PFSK-1 (cell line): Measurements from ENCODE around the gene MEGF9.

Experiments
- FOXP2 ChIP-seq: optimal IDR thresholded peaks from 2 replicates; pipeline ENCODE3; 2011; ENCODE audit warnings: borderline replicate concordance, control low read depth, inconsistent platforms; ENCODE audit not compliant: insufficient read depth; ENCODE audit errors: extremely low read length, extremely low read depth
- POLR2AphosphoS5 ChIP-seq: IDR thresholded peaks from 2 replicates; pipeline ENCODE4 v1.6.1; 2012; ENCODE audit warnings: low read depth, mild to moderate bottlenecking, control low read depth, low read length, moderate library complexity
- REST ChIP-seq, 2 experiments: IDR thresholded peaks; 2 replicates each; pipeline versions ENCODE4 v1.6.1 to v1.8.0; 2011 to 2012; ENCODE audit warnings: low read depth in 2 of 2, low read length in 2 of 2, control low read depth in 1 of 2, inconsistent platforms in 1 of 2, mild to moderate bottlenecking in 1 of 2, moderate library complexity in 1 of 2; ENCODE audit not compliant: insufficient read depth in 1 of 2
- SIN3A ChIP-seq: IDR thresholded peaks from 2 replicates; pipeline ENCODE4 v1.6.1; 2012; ENCODE audit warnings: mild to moderate bottlenecking, low read length, moderate library complexity, borderline replicate concordance; ENCODE audit not compliant: insufficient read depth
- TAF1 ChIP-seq: IDR thresholded peaks from 2 replicates; pipeline ENCODE4 v1.6.1; 2012; ENCODE audit warnings: low read length, control low read depth, borderline replicate concordance; ENCODE audit not compliant: insufficient read depth

The MEGF9 gene

GRCh38 chr9:120715389-120715924 is 1.2 kb upstream of the MEGF9 start:
- TF ChIP-seq SIN3A (no peak), FOXP2 (peak; percentile 18), POLR2AphosphoS5 (no peak), REST (IDR thresholded peaks at IDR 0.05; ENCODE audit: insufficient read depth in 1 of 2, low read depth in 2 of 2, low read length in 2 of 2) (no peak)

DNA sequence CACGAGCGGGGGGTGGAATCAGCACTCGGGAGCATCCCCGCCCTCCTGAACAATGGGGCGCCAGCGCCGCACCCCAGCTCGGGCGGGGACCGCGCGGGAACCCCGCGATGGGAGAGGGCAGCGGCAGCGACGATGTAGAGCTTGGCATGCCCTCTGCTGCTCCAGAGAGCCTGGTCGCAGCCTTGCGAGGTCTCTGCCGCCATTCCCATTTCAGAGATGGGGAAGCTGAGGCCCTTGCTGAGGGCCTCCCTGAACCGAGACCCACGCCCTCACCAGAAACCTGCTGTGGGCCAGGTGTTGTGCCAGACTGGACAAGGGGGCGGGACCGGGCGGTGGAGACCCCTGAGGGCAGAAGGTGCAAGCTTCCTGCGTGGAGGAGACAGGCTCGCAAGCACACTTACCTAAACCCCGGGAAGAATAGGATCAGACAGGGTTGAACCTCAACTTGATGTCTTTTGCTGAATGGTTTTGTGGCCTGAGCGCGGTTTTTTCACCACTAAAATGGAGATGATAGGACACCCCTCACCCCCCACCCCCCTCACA is 647 bp upstream of the MEGF9 start:
- TF ChIP-seq TAF1 (no peak), SIN3A (no peak), POLR2AphosphoS5 (no peak), FOXP2 (no peak), REST (IDR thresholded peaks at IDR 0.05; ENCODE audit: insufficient read depth in 1 of 2, low read depth in 2 of 2, low read length in 2 of 2) (no peak)

DNA sequence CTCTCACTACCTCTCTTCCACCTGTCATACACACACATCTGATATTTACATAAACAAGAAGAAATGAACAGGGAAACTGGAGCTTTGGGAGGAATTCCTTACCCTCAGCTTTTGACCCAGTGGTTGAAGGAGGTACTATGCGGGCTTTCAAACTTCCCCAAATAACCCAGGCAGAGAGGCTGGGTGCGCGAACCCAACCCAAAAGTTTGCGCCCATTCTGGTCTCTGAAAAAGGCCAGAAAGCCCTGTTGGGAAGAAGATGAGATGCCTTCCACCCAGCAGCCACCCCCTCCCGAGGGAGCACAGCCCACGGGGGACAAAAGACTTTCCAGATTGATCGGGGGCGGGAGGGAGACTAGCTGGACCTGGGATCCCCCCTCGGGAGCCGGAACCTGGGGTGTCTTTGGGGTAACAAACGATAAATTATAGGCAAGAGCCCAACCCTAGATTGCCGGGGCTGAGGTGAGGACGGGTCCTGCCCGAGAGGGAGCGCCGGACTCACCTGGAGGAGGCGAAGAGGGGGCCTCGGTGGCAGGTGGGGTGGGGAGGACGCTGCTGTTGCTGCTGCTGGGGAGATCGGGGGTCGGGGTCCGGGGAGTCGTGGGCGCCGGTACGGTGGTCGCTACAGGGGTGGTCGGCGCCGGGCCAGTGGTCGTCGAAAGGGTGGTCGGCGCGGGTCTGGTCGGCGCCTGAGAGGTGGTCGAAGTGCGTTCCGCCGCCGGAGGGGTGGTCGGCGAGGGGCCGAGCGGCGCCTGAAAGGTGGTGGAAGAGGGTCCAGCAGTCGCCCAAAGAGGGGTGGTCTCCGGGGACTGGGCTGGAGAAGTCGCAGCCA is 798 bp downstream of the MEGF9 start:
- TF ChIP-seq SIN3A = no peak
- no peak for TF ChIP-seq REST (IDR thresholded peaks at IDR 0.05; ENCODE audit: insufficient read depth in 1 of 2, low read depth in 2 of 2, low read length in 2 of 2)
- no peak for TF ChIP-seq POLR2AphosphoS5
- TF ChIP-seq FOXP2 = no peak
- no peak for TF ChIP-seq TAF1

- TF ChIP-seq POLR2AphosphoS5 = no peak
- TF ChIP-seq FOXP2 = no peak
- no peak for TF ChIP-seq TAF1
- no peak for TF ChIP-seq SIN3A
- TF ChIP-seq REST (IDR thresholded peaks at IDR 0.05; ENCODE audit: insufficient read depth in 1 of 2, low read depth in 2 of 2, low read length in 2 of 2) = no peak
These were observed 1.7 kb downstream of the MEGF9 start for GRCh38 chr9:120712539-120713031.
